SK-N-MC (cell line): ENCODE results near the gene SHB.

ENCODE experiments used
- EZH2 ChIP-seq: fragments of 200-600 bp; sonication (generic); IDR thresholded peaks from one replicate; pipeline ENCODE4 v1.6.1; 2017; ENCODE audit warnings: antibody characterized with exemption
- POLR2AphosphoS5 ChIP-seq: IDR thresholded peaks from 2 replicates; pipeline ENCODE4 v1.6.1; 2012; ENCODE audit warnings: mild to moderate bottlenecking, low read depth, low read length, borderline replicate concordance

GRCh38 chr9:38003946-38004808 lies 64.8 kb downstream of the SHB start:
- no peak for TF ChIP-seq POLR2AphosphoS5
- TF ChIP-seq EZH2 = no peak
